Loucy (cell line): ENCODE measurements around the gene ITGA11.

Experiments used
- H2AFZ ChIP-seq: fragments of 200-600 bp; sonication (generic); 2 replicates; pipeline ENCODE4 v1.6.0; 2016; ENCODE audit warnings: antibody characterized with exemption, mild to moderate bottlenecking, low read length, moderate library complexity
- H3F3A ChIP-seq: fragments of 200-600 bp; 2 replicates; pipeline ENCODE4 v1.6.0; 2016; ENCODE audit warnings: antibody characterized with exemption, low read depth, mild to moderate bottlenecking
- H3K27me3 ChIP-seq: fragments of 200-600 bp; sonication (generic); 2 replicates; pipeline ENCODE4 v1.6.1; 2014; ENCODE audit warnings: low read length, mild to moderate bottlenecking; ENCODE audit not compliant: insufficient read depth, poor library complexity, severe bottlenecking
- H3K36me3 ChIP-seq: fragments of 200-600 bp; sonication (generic); 2 replicates; pipeline ENCODE4 v1.6.1; 2016; ENCODE audit warnings: low read length; ENCODE audit not compliant: insufficient read depth
- H3K4me1 ChIP-seq: fragments of 200-600 bp; sonication (generic); 2 replicates; pipeline ENCODE4 v1.5.1; 2014; ENCODE audit warnings: low read length, mild to moderate bottlenecking; ENCODE audit not compliant: insufficient read depth, poor library complexity, severe bottlenecking
- H3K4me2 ChIP-seq: fragments of 200-600 bp; sonication (generic); 2 replicates; pipeline ENCODE4 v1.6.0; 2014; ENCODE audit warnings: antibody characterized with exemption, low read length, low read depth, mild to moderate bottlenecking; ENCODE audit not compliant: poor library complexity, severe bottlenecking
- H3K4me3 ChIP-seq: fragments of 200-600 bp; sonication (generic); 2 replicates; pipeline ENCODE4 v1.5.1; 2014; ENCODE audit warnings: low read length, mild to moderate bottlenecking, mixed read lengths; ENCODE audit not compliant: poor library complexity, severe bottlenecking
- H3K79me2 ChIP-seq: fragments of 200-600 bp; sonication (generic); 2 replicates; pipeline ENCODE4 v1.6.1; 2014; ENCODE audit warnings: low read length; ENCODE audit not compliant: insufficient read depth
- H3K9ac ChIP-seq: fragments of 200-600 bp; sonication (generic); 2 replicates; pipeline ENCODE4 v1.6.0; 2014; ENCODE audit warnings: mild to moderate bottlenecking, low read depth, low read length, moderate library complexity; ENCODE audit not compliant: poor library complexity, severe bottlenecking
- H3K9me2 ChIP-seq: fragments of 200-600 bp; sonication (generic); replicated peaks from 2 replicates; pipeline ENCODE4 v1.6.1; 2016; ENCODE audit warnings: low read depth, low read length, mixed read lengths
- H3K9me3 ChIP-seq: fragments of 200-600 bp; sonication (generic); 2 replicates; pipeline ENCODE4 v1.6.1; 2014; ENCODE audit warnings: mild to moderate bottlenecking, antibody characterized with exemption, low read length, low read depth; ENCODE audit not compliant: insufficient read depth
- H4K20me1 ChIP-seq: fragments of 200-600 bp; sonication (generic); 2 replicates; pipeline ENCODE4 v1.6.0; 2014; ENCODE audit warnings: antibody characterized with exemption, low read length, mild to moderate bottlenecking; ENCODE audit not compliant: insufficient read depth, poor library complexity, severe bottlenecking
- CTCF ChIP-seq: fragments of 200-600 bp; sonication (generic); conservative IDR thresholded peaks from 2 replicates; pipeline ENCODE4 v1.5.1; 2014; ENCODE audit warnings: mild to moderate bottlenecking, antibody characterized with exemption, low read length
- EZH2phosphoT487 ChIP-seq: fragments of 200-600 bp; IDR thresholded peaks from 2 replicates; pipeline ENCODE4 v1.6.1; 2018; ENCODE audit warnings: antibody characterized with exemption, mild to moderate bottlenecking, moderate library complexity, borderline replicate concordance

The ITGA11 gene

GRCh38 chr15:68470049-68470742 is 38.2 kb upstream of the ITGA11 start:
- Histone ChIP-seq H3K36me3 (no peaks in the 10 kb centered on the region), H3F3A (no peaks in the 10 kb centered on the region), H3K27me3 (peaks cover 4% of the 10 kb centered on the region), H3K4me3 (no peak overlapping the region), H3K9me2 (no peaks in the 10 kb centered on the region), H3K4me1 (no peaks in the 10 kb centered on the region), H3K79me2 (no peaks in the 10 kb centered on the region), H3K4me2 (no peak overlapping the region), H4K20me1 (no peaks in the 10 kb centered on the region), H2AFZ (no peak overlapping the region), H3K9me3 (no peaks in the 10 kb centered on the region), H3K9ac (no peak overlapping the region)
- TF ChIP-seq EZH2phosphoT487 (no peak), CTCF (no peak)

- Histone ChIP-seq H3K4me2 (no peak overlapping the region), H3F3A (no peaks in the 10 kb centered on the region), H3K9me3 (no peaks in the 10 kb centered on the region), H4K20me1 (no peaks in the 10 kb centered on the region), H3K27me3 (peaks cover under 1% of the 10 kb centered on the region), H3K4me1 (no peaks in the 10 kb centered on the region), H3K9ac (no peak overlapping the region), H3K36me3 (no peaks in the 10 kb centered on the region), H3K4me3 (no peak overlapping the region), H3K9me2 (no peaks in the 10 kb centered on the region), H2AFZ (no peak overlapping the region), H3K79me2 (no peaks in the 10 kb centered on the region)
- no peak for TF ChIP-seq EZH2phosphoT487
- TF ChIP-seq CTCF: no peak
These were observed 37.4 kb upstream of the ITGA11 start for GRCh38 chr15:68469162-68470048.

GRCh38 chr15:68466876-68467275 is 34.9 kb upstream of the ITGA11 start:
- Histone ChIP-seq H3K4me3 (no peak overlapping the region), H4K20me1 (no peaks in the 10 kb centered on the region), H3K9ac (no peak overlapping the region), H3K9me3 (no peaks in the 10 kb centered on the region), H3K9me2 (no peaks in the 10 kb centered on the region), H3K4me1 (no peaks in the 10 kb centered on the region), H2AFZ (no peak overlapping the region), H3K27me3 (no peaks in the 10 kb centered on the region), H3F3A (no peaks in the 10 kb centered on the region), H3K4me2 (no peak overlapping the region), H3K79me2 (no peaks in the 10 kb centered on the region), H3K36me3 (no peaks in the 10 kb centered on the region)
- no peak for TF ChIP-seq EZH2phosphoT487
- 0 out of 2 replicates have a peak, but pooled peaks have one; percentile 9 for TF ChIP-seq CTCF
